GM04503 (cell line): ENCODE measurements around the gene BEST2.
"Not testable (repeated sequence)": the region's sequence is repeated elsewhere in the genome, so short reads cannot be mapped to it uniquely, and the experiment has no call there.

Source experiments
- DNase-seq: peaks from one replicate; pipeline ENCODE4 v3.0.0-alpha.2; 2012; ENCODE audit warnings: low read depth

Gene BEST2

GRCh38 chr19:12788042-12788681, 36.6 kb downstream of the BEST2 start:
- DNase-seq, result no peak

DNA sequence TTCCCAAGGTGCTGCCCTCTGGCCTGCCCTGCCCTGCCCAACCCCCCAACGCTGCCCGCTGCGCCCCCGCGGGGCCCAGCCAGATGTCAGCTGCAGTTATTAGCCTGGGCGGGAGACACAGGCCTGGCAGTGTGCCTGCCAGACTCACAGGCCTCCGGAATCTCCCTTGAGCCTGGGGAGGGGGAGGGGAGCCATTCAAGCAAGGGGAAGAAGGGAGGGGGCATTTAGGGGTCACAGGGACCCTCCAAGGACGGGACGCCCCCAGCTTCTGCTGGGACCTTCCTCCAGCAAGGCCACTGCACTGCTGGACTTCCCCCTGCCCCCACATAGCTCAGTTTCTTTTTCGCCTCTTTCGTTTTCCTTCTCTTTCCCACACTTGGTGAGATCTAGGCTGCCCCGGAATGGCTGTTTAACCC, 37.1 kb downstream of the BEST2 start:
- no peak for DNase-seq

GRCh38 chr19:12789098-12789903, 37.7 kb downstream of the BEST2 start:
- DNase-seq, result no peak

- peak; percentile 75 for DNase-seq
These were observed 38.5 kb downstream of the BEST2 start for GRCh38 chr19:12789904-12790619.

DNA sequence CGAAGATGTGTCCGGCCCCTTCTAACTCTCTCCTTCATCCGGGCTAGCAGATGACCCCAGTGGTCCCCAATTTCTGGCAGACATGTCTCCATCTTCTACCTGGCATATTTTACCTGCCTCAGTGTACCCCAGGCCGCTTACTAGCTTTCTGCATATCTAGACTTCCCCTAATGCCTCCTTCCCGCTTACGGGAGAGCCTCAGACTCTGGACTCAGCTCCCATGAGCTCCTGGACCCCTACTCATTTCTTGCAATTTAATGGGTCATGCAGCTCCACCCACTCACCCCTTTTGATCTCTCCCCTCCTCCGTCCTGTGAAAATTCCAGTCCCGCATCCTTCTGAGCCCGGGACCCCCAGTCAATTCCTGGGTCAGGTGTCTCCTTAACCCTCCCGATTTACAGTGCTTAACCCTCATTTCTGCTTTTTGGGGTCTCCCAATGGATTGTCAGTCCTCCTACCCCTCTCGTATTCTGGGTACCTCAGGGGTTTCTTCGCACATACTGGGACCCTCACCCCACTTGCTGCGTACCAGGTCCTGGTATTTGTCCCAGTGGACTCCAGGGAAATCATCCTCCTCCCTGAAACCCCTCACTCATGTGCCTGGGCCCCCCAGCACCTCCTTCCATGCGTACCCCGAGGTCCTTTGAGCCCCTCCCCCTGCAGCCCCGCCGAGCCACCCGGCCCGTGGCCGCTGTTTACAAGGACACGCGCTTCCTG, 39.2 kb downstream of the BEST2 start:
- DNase-seq, result no peak

DNA sequence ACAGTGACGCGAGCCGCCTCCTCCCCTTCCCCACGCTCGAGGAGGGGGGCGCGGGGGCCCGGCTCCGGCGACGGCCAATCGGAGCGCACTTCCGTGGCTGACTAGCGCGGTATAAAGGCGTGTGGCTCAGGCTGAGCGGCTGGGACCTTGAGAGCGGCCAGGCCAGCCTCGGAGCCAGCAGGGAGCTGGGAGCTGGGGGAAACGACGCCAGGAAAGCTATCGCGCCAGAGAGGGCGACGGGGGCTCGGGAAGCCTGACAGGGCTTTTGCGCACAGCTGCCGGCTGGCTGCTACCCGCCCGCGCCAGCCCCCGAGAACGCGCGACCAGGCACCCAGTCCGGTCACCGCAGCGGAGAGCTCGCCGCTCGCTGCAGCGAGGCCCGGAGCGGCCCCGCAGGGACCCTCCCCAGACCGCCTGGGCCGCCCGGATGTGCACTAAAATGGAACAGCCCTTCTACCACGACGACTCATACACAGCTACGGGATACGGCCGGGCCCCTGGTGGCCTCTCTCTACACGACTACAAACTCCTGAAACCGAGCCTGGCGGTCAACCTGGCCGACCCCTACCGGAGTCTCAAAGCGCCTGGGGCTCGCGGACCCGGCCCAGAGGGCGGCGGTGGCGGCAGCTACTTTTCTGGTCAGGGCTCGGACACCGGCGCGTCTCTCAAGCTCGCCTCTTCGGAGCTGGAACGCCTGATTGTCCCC, 39.9 kb downstream of the BEST2 start, which contains the start of gene JUNB:
JUNB (plus strand) TSS at position 142 of the 706 bp plus-strand sequence; CDS start at position 428, 286 bp downstream.
- peak; percentile 71 for DNase-seq

DNA sequence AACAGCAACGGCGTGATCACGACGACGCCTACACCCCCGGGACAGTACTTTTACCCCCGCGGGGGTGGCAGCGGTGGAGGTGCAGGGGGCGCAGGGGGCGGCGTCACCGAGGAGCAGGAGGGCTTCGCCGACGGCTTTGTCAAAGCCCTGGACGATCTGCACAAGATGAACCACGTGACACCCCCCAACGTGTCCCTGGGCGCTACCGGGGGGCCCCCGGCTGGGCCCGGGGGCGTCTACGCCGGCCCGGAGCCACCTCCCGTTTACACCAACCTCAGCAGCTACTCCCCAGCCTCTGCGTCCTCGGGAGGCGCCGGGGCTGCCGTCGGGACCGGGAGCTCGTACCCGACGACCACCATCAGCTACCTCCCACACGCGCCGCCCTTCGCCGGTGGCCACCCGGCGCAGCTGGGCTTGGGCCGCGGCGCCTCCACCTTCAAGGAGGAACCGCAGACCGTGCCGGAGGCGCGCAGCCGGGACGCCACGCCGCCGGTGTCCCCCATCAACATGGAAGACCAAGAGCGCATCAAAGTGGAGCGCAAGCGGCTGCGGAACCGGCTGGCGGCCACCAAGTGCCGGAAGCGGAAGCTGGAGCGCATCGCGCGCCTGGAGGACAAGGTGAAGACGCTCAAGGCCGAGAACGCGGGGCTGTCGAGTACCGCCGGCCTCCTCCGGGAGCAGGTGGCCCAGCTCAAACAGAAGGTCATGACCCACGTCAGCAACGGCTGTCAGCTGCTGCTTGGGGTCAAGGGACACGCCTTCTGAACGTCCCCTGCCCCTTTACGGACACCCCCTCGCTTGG, 40.7 kb downstream of the BEST2 start:
- no peak for DNase-seq

- DNase-seq, result no peak
These were observed 41.3 kb downstream of the BEST2 start for GRCh38 chr19:12792853-12793289.

DNA sequence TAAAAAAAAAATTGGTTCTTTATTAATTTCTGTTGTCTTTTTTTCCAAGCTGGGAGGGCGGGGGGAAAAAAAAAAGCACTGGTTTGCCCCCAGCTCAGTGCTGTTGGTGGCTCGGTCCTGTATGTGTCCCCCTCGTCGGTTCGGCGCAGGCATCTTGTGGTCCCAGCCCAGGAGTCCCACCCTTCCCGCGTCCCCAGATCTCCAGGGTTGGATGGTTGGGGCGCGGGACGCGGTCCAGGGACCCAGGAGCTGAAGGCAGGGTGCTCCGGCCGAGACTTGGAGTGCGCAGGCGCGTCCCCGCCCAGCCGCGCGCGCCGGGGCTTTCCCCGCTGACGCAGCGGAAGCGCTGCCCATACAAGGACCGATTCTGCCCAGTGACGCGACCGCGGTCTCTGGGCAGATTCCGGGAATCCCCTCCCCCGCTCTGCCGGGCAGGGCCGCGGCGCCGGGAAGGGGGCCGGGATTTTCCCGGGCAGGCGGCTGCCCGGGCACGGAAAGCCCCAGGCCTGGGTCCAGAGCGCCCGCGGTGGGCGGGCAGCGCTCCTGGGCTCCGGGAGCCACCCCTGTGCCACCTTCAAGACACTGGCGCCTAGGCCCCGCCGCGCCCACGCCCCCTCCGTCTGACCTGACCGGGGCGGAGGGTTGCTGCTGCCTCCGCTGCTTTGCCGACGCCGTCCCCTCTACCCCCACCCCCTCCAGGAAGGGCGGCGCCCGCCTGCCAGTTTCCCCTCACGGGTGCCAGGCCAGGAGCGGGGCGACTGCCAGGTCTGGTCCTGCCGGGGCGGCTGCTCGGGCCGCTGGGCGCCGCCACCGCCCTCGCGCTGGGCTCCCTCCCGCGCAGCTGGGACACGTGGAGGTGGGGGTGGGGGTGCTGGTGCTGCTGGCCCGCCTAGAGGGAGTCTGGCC, 42.0 kb downstream of the BEST2 start:
- DNase-seq, result no peak

GRCh38 chr19:12794196-12794941, 42.8 kb downstream of the BEST2 start:
- no peak for DNase-seq

DNA sequence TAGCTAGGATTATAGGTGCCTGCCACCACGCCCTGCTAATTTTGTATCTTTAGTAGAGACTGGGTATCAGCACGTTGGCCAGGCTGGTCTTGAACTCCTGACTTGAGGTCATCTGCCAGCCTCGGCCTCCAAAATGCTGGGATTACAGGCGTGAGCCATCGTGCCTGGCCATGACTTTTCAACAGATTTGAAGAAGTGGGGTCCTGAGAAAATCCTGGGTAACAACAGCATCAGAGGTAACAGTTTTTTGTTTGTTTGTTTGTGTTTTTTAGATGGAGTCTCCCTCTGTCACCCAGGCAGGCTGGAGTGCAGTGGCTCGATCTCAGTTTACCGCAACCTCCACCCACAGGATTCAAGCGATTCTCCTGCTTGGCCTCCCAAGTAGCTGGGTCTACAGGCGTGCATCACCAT, 43.4 kb downstream of the BEST2 start:
- no peak for DNase-seq

DNA sequence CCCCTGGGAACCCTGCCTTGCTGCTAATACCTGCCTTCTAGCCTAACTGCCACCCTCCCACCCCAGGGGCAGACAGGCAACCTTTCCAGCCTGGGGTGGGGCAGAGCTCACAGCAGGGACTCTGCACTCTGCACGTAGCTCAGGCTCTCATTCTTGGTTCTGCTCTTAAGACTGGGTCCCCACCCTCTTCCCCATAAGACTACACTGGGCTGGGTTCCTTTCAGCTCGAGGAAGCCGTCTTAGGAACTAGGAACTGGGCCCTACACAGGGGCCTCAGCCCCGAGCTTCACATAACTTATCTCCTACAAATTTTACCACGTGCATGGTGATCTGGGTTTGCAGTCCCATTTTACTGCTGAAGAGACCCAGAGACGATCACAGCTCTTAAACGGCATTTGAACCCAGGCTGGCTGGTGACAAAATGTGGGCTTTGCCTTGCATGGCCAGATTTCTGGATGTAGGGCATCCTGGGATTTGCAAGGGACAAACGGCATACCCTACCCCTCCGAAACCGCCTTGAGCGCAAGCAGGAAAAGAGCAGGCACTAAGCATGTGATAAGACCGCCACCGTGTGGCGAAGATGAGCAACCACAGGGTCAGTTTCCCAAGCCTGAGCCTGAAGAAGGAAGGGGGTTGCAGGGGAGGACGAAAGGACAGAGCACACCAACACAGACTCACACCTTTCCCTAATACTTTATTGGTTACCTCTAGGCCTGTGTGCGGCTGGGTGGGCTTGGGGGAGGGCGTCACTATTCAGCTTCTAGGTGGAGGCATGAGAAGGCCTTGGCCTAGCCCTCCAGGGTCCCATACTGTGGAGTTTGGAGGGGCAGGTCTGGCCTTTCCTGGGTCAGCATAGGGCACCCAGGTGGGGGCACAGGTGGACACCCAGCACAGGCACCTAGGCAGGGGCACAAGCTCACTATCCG, 44.8 kb downstream of the BEST2 start:
- DNase-seq, result no peak

GRCh38 chr19:12797141-12797587, 45.6 kb downstream of the BEST2 start:
- DNase-seq, result no peak

DNA sequence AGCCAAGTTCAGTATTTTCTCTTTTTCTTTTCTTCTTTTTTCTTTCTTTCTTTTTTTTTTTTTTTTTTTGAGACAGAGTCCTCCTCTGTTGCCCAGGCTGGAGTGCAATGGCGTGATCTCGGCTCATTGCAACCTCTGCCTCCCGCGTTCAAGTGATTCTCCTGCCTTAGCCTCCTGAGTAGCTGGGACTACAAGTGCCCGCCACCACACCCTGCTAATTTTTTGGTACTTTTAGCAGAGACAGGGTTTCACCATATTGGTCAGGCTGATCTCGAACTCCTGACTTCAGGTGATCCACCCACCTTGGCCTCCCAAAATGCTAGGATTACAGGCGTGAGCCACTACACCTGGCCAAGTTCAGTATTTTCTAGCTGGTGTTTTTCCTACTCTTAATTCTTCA, 46.0 kb downstream of the BEST2 start:
- not testable (repeated sequence) for DNase-seq

DNA sequence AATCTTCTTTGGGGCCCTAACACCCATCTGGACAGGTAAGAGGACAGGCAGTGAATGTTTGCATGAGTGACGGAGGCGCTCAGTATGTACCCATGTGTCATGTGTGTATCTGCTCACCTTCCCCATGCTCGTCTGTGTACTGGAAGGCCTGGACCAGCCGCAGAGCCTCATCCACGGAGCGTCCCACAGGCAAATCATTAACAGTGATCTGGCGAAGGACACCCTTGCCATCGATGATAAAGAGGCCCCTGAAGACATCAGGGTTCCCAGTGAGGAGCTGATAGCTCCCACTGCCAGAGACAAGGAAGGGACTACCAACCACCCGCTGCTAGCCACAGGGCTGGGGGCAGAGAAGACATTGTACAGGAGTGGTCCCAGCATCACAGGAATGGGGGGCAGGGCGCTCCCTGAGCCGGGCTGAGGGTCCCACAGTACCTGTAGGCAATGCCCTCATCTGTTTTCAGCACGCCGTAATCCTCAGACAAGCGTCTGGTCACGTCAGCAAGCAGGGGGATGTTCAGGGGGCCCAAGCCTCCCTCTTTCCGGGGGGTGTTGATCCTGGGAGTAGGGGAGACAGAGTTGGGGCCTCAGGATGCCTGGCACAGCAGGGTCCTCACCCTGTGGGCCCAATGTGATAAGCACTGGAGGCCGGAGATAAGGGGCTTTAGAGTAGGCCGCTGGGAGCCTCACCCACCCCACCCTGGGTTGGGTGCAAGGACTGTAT, 48.3 kb downstream of the BEST2 start:
- no peak for DNase-seq

DNA sequence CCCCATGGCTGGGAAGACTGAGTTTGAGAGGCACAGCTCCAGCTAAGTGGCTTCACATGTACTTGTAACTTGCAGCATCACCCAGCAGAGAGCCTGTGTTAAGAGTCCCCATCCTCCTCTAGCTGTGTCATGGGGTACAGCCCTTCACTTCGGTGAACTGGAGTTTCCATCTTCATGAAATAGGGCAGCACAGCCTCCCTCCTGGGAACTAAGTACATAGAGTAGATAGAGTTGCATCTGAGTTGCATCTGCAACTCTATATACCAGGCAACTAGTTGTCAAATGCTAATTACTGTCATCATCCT, 48.8 kb downstream of the BEST2 start:
- DNase-seq, result no peak

DNA sequence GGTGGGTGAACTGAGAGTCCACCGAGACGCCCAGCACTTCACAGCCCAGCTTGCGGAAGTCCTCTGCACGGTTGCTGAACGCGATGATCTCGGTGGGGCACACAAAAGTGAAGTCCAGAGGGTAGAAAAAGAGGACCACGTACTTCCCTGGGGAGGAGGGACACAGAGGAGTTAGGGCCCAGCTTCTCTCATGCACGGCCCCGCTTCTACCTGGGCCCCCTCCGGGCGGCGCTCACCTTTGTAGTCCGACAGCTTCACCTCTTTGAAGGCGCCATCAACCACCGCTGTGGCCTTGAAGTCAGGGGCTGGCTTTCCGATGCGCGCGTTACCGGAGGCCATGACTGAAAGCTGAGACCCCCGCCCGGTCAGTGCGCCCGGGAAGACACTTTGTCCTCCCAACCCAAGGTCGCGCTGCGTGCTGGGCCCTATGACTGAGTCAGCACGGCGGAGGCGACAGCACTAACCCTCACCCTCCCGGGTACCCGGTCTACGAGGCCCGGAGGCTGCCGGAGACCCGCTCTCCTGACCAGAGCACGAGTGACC, 49.4 kb downstream of the BEST2 start:
- no peak for DNase-seq
